Neutrophil (primary cell): ENCODE data around the gene SPG21.

Source experiments
- H3K27ac ChIP-seq: fragments of 200-600 bp; sonication (generic); 2 replicates; pipeline ENCODE4 v1.5.1; 2016; ENCODE audit warnings: mild to moderate bottlenecking, moderate library complexity
- H3K27me3 ChIP-seq: fragments of 200-600 bp; sonication (generic); 2 replicates; pipeline ENCODE4 v1.6.0; 2016; ENCODE audit warnings: mild to moderate bottlenecking
- H3K36me3 ChIP-seq: fragments of 200-600 bp; sonication (generic); 2 replicates; pipeline ENCODE4 v1.5.1; 2017
- H3K4me1 ChIP-seq, 2 experiments: fragments of 200-600 bp in 1 of 2; sonication (generic) in 1 of 2; 1 replicate in 1 of 2; 2 replicates in 1 of 2; pipeline versions ENCODE4 v1.5.1 to v1.6.1; 2013 to 2016; ENCODE audit warnings: low read depth in 1 of 2, low read length in 1 of 2, mild to moderate bottlenecking in 1 of 2, moderate library complexity in 1 of 2; ENCODE audit not compliant: control insufficient read depth in 1 of 2, insufficient read depth in 1 of 2
- H3K4me3 ChIP-seq, 2 experiments: fragments of 200-600 bp in 1 of 2; sonication (generic) in 1 of 2; 1 replicate in 1 of 2; 2 replicates in 1 of 2; pipeline ENCODE4 v1.5.1; 2013 to 2016; ENCODE audit warnings: low read depth in 1 of 2, low read length in 1 of 2, mild to moderate bottlenecking in 1 of 2, moderate library complexity in 1 of 2
- H3K9me3 ChIP-seq: fragments of 200-600 bp; sonication (generic); 2 replicates; pipeline ENCODE4 v1.5.1; 2016
- TF ChIP-seq, protein P1 (sequence below): fragments of 200-600 bp; sonication (generic); IDR thresholded peaks from 2 replicates; pipeline ENCODE4 v1.5.1; 2016; ENCODE audit warnings: antibody characterized with exemption

Gene SPG21

GRCh38 chr15:64915518-64916227 lies 74.0 kb downstream of the SPG21 start:
- Histone ChIP-seq H3K4me1 (peaks cover 15 to 18% of the 10 kb centered on the region in 2 experiments), H3K36me3 (no peaks in the 10 kb centered on the region), H3K4me3 (no peak overlapping the region), H3K27ac (no peak overlapping the region), H3K9me3 (no peaks in the 10 kb centered on the region), H3K27me3 (peaks cover 30% of the 10 kb centered on the region)
- TF ChIP-seq, protein P1, sequence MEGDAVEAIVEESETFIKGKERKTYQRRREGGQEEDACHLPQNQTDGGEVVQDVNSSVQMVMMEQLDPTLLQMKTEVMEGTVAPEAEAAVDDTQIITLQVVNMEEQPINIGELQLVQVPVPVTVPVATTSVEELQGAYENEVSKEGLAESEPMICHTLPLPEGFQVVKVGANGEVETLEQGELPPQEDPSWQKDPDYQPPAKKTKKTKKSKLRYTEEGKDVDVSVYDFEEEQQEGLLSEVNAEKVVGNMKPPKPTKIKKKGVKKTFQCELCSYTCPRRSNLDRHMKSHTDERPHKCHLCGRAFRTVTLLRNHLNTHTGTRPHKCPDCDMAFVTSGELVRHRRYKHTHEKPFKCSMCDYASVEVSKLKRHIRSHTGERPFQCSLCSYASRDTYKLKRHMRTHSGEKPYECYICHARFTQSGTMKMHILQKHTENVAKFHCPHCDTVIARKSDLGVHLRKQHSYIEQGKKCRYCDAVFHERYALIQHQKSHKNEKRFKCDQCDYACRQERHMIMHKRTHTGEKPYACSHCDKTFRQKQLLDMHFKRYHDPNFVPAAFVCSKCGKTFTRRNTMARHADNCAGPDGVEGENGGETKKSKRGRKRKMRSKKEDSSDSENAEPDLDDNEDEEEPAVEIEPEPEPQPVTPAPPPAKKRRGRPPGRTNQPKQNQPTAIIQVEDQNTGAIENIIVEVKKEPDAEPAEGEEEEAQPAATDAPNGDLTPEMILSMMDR, result no peak
